Measurements from ENCODE around the gene CERS2. TPM values are rescaled to one million over a fixed set of nuclear protein-coding genes. Genes with fewer than 3 reads are reported as not detected.

Gene CERS2
- total and polyA plus RNA-seq, 2 of the 8 experiments (the other 6 are each of a cell fraction or from before 2014, with no cell fraction given): 216 to 237 TPM

GRCh38 chr1:150971583-150972416 lies 2.8 kb downstream of the CERS2 start:
- Histone ChIP-seq H4K91ac (replicated peaks; ENCODE audit: insufficient read length, low read length) (no peak overlapping the region), H4K20me1 (replicated peaks in 1 of 2; ENCODE audit: control insufficient read depth in 1 of 2, insufficient read depth in 2 of 2, low read length in 2 of 2) (peaks cover 18 to 23% of the 10 kb centered on the region in 2 experiments), H4K5ac (ENCODE audit: insufficient read length, low read depth, low read length) (peak overlapping the region; percentile 15), H4K8ac (ENCODE audit: extremely low read depth, insufficient read depth, low read length) (no peak overlapping the region), H3K79me2 (ENCODE audit: control insufficient read depth in 1 of 2, insufficient read depth in 2 of 2, low read length in 2 of 2) (peaks cover 21 to 61% of the 10 kb centered on the region in 2 experiments), H2BK5ac (ENCODE audit: low read depth, low read length) (peak overlapping the region; percentile 78), H3K9me3 (ENCODE audit: insufficient read depth in 2 of 2, low read depth in 1 of 2, low read length in 1 of 2) (no peaks in the 10 kb centered on the region), H3K23me2 (ENCODE audit: low read depth, low read length) (peaks cover 12% of the 10 kb centered on the region; the same call in 1 of the 2 replicates), H2BK15ac (ENCODE audit: low read length) (no peak overlapping the region), H3K4ac (replicated peaks; ENCODE audit: insufficient read length, low read depth, low read length) (no peak overlapping the region), H3K27ac (ENCODE audit: low read depth, low read length) (no peak overlapping the region), H3K4me1 (replicated peaks in 1 of 4; ENCODE audit: control insufficient read depth in 3 of 4, insufficient read depth in 4 of 4, low read length in 3 of 4) (peaks cover 18 to 39% (median 30%) of the 10 kb centered on the region in 4 experiments), H2AK5ac (ENCODE audit: low read depth, low read length) (no peak overlapping the region), H3K23ac (ENCODE audit: insufficient read length) (no peak overlapping the region), H3K79me1 (ENCODE audit: low read depth, low read length) (peaks cover 17% of the 10 kb centered on the region), H3K14ac (ENCODE audit: insufficient read length) (no peak overlapping the region), H3K56ac (replicated peaks; ENCODE audit: insufficient read length, low read depth, low read length) (no peak overlapping the region), H3K18ac (ENCODE audit: extremely low read depth, low read length) (peak overlapping the region; percentile 55; the same call in 1 of the 2 replicates), H3K27me3 (replicated peaks in 1 of 4; ENCODE audit: control insufficient read depth in 3 of 4, extremely low read depth in 1 of 4, insufficient read depth in 3 of 4, low read length in 3 of 4) (no peaks in the 10 kb centered on the region), H2BK20ac (ENCODE audit: low read length) (peak overlapping the region; percentile 82; the same call in 1 of the 2 replicates), H3K4me3 (ENCODE audit: extremely low read depth in 1 of 4, insufficient read depth in 2 of 4, low read depth in 3 of 4, low read length in 4 of 4) (peak overlapping the region in 2 of 4 experiments; percentile 79 to 91; a peak in 4 of 8 replicates), H2BK120ac (replicated peaks; ENCODE audit: low read depth, low read length) (no peak overlapping the region), H2AFZ (ENCODE audit: low read length) (no peak overlapping the region), H3K9ac (replicated peaks in 1 of 4; ENCODE audit: extremely low read depth in 1 of 4, low read depth in 3 of 4, low read length in 3 of 4) (no peak overlapping the region; a peak in 1 of 7 replicates), H2BK12ac (ENCODE audit: low read depth, low read length) (peak overlapping the region; percentile 51; the same call in 1 of the 2 replicates), H3K4me2 (ENCODE audit: insufficient read depth in 1 of 2, low read depth in 2 of 2, low read length in 2 of 2) (peak overlapping the region; percentile 83 to 93), H3K36me3 (ENCODE audit: control insufficient read depth in 2 of 4, insufficient read depth in 4 of 4, low read length in 3 of 4) (peaks cover 11 to 24% (median 22%) of the 10 kb centered on the region in 4 experiments)
- WGBS, 2 experiments (ENCODE audit: extremely low coverage in 1 of 2, insufficient coverage in 1 of 2, insufficient read length in 1 of 2, insufficient replicate concordance in 2 of 2, low coverage in 1 of 2, low lambda C conversion rate in 2 of 2, missing lambda C conversion rate in 1 of 2): 56% methylated on average over 6 of the region's 6 CpGs; no CpG with 5 or more reads in 1 of the 2 experiments
- CTCF ChIA-PET (ENCODE audit: partially characterized antibody): interaction anchor here (0.8 to 4.3 kb wide), 6 partner anchors 9 to 35 kb away, joined by 3 to 34 read pairs (median 12); partner anchors contain the start of genes ANXA9 and MINDY1
- DNase-seq (ENCODE audit: low read depth in 1 of 2, low spot score in 2 of 2) (peak in 1 of 2 experiments; percentile 57), FAIRE-seq (no peak)
- POLR2A ChIA-PET (ENCODE audit: partially characterized antibody): interaction anchor here (0.6 to 10.5 kb wide), 13 partner anchors 6 to 809 kb away, joined by 3 to 133 read pairs (median 5); partner anchors contain the start of genes ANXA9 and MINDY1
- TF ChIP-seq ATF2 (IDR thresholded peaks at IDR 0.05; ENCODE audit: low read length) (0 out of 2 replicates have a peak, but pooled peaks have one; percentile 14), POLR2A (IDR thresholded peaks at IDR 0.05; ENCODE audit: control extremely low read depth in 1 of 2, low read depth in 2 of 2, low read length in 2 of 2) (peak in 1 of 2 experiments; percentile 13; a peak in 1 of 3 replicates), TAF1 (IDR thresholded peaks at IDR 0.05; ENCODE audit: low read depth, low read length) (0 out of 2 replicates have a peak, but pooled peaks have one; percentile 25), TEAD4 (IDR thresholded peaks at IDR 0.05; ENCODE audit: low read depth, low read length) (peak; percentile 87), ASH2L (IDR thresholded peaks at IDR 0.05; ENCODE audit: low read length) (peak; percentile 43), EGR1 (IDR thresholded peaks at IDR 0.05; ENCODE audit: borderline replicate concordance, low read depth, low read length) (no peak), CREB1 (IDR thresholded peaks at IDR 0.05) (no peak), KDM5A (IDR thresholded peaks at IDR 0.05; ENCODE audit: low read length) (no peak), SIRT6 (IDR thresholded peaks at IDR 0.05; ENCODE audit: low read length) (no peak), TCF12 (IDR thresholded peaks at IDR 0.05; ENCODE audit: low read depth, low read length) (no peak)

All from H1 (cell line).